IgD-negative memory B cell (primary cell): ENCODE results near the gene PIEZO2. TPM values are rescaled to one million over a fixed set of nuclear protein-coding genes. Genes with fewer than 3 reads are reported as not detected.

Experiments
- H3K27ac Mint-ChIP-seq, 3 donors: one replicate each; pipeline ENCODE4 v1.8.0; 2020 to 2022; ENCODE audit warnings: mild to moderate bottlenecking in 3 of 3, mixed read lengths in 3 of 3, moderate library complexity in 1 of 3
- H3K27me3 Mint-ChIP-seq: one replicate; pipeline ENCODE4 v1.8.0; 2021; ENCODE audit warnings: mixed read lengths
- H3K36me3 Mint-ChIP-seq: one replicate; pipeline ENCODE4 v1.8.0; 2020; ENCODE audit warnings: mild to moderate bottlenecking, mixed read lengths
- H3K4me1 Mint-ChIP-seq, 3 donors: one replicate each; pipeline ENCODE4 v1.8.0; 2020 to 2022; ENCODE audit warnings: mixed read lengths in 3 of 3, mild to moderate bottlenecking in 1 of 3
- H3K4me3 Mint-ChIP-seq, 4 donors: one replicate each; pipeline ENCODE4 v1.8.0; 2020 to 2022; ENCODE audit warnings: mild to moderate bottlenecking in 4 of 4, mixed read lengths in 4 of 4, moderate library complexity in 3 of 4
- H3K9me3 Mint-ChIP-seq, 3 donors: one replicate each; pipeline ENCODE4 v1.8.0; 2020 to 2021; ENCODE audit warnings: mixed read lengths in 3 of 3, mild to moderate bottlenecking in 1 of 3
- polyA plus RNA-seq: library from polyadenylated mRNA; unstranded; fragments of 300-500 nt; fragmentation: Illumina TruSeq; gene quantifications from one replicate; pipeline ENCODE4 v1.2.3, GENCODE V29; 2021

PIEZO2 gene
- polyA plus RNA-seq, 1 donor from 2014 or later: not detected

- H3K4me3 Mint-ChIP-seq: no peak overlapping the region
- H3K4me1 Mint-ChIP-seq: peaks cover 0 to 1% (median 0%) of the 10 kb centered on the region in 3 donors
- no peaks in the 10 kb centered on the region for H3K36me3 Mint-ChIP-seq
- peaks cover 8% of the 10 kb centered on the region for H3K27me3 Mint-ChIP-seq
- H3K27ac Mint-ChIP-seq: no peak overlapping the region
- no peaks in the 10 kb centered on the region for H3K9me3 Mint-ChIP-seq
Observed at GRCh38 chr18:10792181-10792580, 357.2 kb downstream of the PIEZO2 start.

GRCh38 chr18:10791169-10791831 is 358.1 kb downstream of the PIEZO2 start:
- no peaks in the 10 kb centered on the region for H3K36me3 Mint-ChIP-seq
- H3K27me3 Mint-ChIP-seq: peaks cover 8% of the 10 kb centered on the region
- H3K9me3 Mint-ChIP-seq: no peaks in the 10 kb centered on the region
- no peak overlapping the region for H3K27ac Mint-ChIP-seq
- H3K4me1 Mint-ChIP-seq: peaks cover 0 to 1% (median 0%) of the 10 kb centered on the region in 3 donors
- no peak overlapping the region for H3K4me3 Mint-ChIP-seq

- H3K27ac Mint-ChIP-seq: no peak overlapping the region
- peaks cover 9% of the 10 kb centered on the region for H3K27me3 Mint-ChIP-seq
- H3K4me3 Mint-ChIP-seq: no peak overlapping the region
Observed at GRCh38 chr18:10789180-10789579, 360.2 kb downstream of the PIEZO2 start.

GRCh38 chr18:10787293-10787901 is 362.0 kb downstream of the PIEZO2 start:
- H3K9me3 Mint-ChIP-seq: peaks cover 0 to 4% (median 0%) of the 10 kb centered on the region in 3 donors
- H3K27ac Mint-ChIP-seq: no peak overlapping the region
- H3K27me3 Mint-ChIP-seq: peaks cover 5% of the 10 kb centered on the region
- peaks cover 0 to 1% (median 0%) of the 10 kb centered on the region in 3 donors for H3K4me1 Mint-ChIP-seq
- H3K36me3 Mint-ChIP-seq: no peaks in the 10 kb centered on the region
- H3K4me3 Mint-ChIP-seq: no peak overlapping the region

More at GRCh38 chr18:10789180-10789579, 360.2 kb downstream of the PIEZO2 start:
- H3K9me3 Mint-ChIP-seq: peaks cover 0 to 4% (median 0%) of the 10 kb centered on the region in 3 donors
- no peaks in the 10 kb centered on the region for H3K36me3 Mint-ChIP-seq
- peaks cover 0 to 1% (median 0%) of the 10 kb centered on the region in 3 donors for H3K4me1 Mint-ChIP-seq

- Mint-ChIP-seq H3K27me3 (peaks cover 5% of the 10 kb centered on the region), H3K4me3 (no peak overlapping the region), H3K27ac (peak overlapping the region in 1 of 3 donors; percentile 9), H3K9me3 (peaks cover 0 to 4% (median 0%) of the 10 kb centered on the region in 3 donors), H3K4me1 (peaks cover 0 to 1% (median 0%) of the 10 kb centered on the region in 3 donors), H3K36me3 (no peaks in the 10 kb centered on the region)
Observed at GRCh38 chr18:10785798-10786197, 363.6 kb downstream of the PIEZO2 start.

GRCh38 chr18:10784596-10785202 is 364.7 kb downstream of the PIEZO2 start:
- Mint-ChIP-seq H3K36me3 (no peaks in the 10 kb centered on the region), H3K4me3 (no peak overlapping the region), H3K27me3 (peaks cover 5% of the 10 kb centered on the region), H3K9me3 (peaks cover 0 to 4% (median 0%) of the 10 kb centered on the region in 3 donors), H3K27ac (no peak overlapping the region), H3K4me1 (peaks cover 0 to 1% (median 0%) of the 10 kb centered on the region in 3 donors)

GRCh38 chr18:10783941-10784340 is 365.4 kb downstream of the PIEZO2 start:
- Mint-ChIP-seq H3K9me3 (peaks cover 0 to 4% (median 0%) of the 10 kb centered on the region in 3 donors), H3K36me3 (no peaks in the 10 kb centered on the region), H3K27me3 (peaks cover 2% of the 10 kb centered on the region), H3K27ac (no peak overlapping the region), H3K4me3 (no peak overlapping the region), H3K4me1 (peaks cover 0 to 1% (median 0%) of the 10 kb centered on the region in 3 donors)

GRCh38 chr18:10776493-10776892 is 372.9 kb downstream of the PIEZO2 start:
- Mint-ChIP-seq H3K36me3 (no peaks in the 10 kb centered on the region), H3K9me3 (peaks cover 0 to 6% (median 2%) of the 10 kb centered on the region in 3 donors), H3K27ac (no peak overlapping the region), H3K4me3 (no peak overlapping the region), H3K27me3 (peaks cover 8% of the 10 kb centered on the region), H3K4me1 (no peaks in the 10 kb centered on the region)

- H3K4me3 Mint-ChIP-seq: no peak overlapping the region
- H3K27me3 Mint-ChIP-seq: peaks cover 8% of the 10 kb centered on the region
- no peak overlapping the region for H3K27ac Mint-ChIP-seq
- no peaks in the 10 kb centered on the region for H3K4me1 Mint-ChIP-seq
- peaks cover 0 to 6% (median 2%) of the 10 kb centered on the region in 3 donors for H3K9me3 Mint-ChIP-seq
- H3K36me3 Mint-ChIP-seq: no peaks in the 10 kb centered on the region
Observed at GRCh38 chr18:10775026-10775425, 374.3 kb downstream of the PIEZO2 start.

GRCh38 chr18:10771053-10771709 is 378.2 kb downstream of the PIEZO2 start:
- H3K4me3 Mint-ChIP-seq: no peak overlapping the region
- H3K9me3 Mint-ChIP-seq: peaks cover 0 to 6% (median 4%) of the 10 kb centered on the region in 3 donors
- peaks cover 2% of the 10 kb centered on the region for H3K36me3 Mint-ChIP-seq
- no peak overlapping the region for H3K27ac Mint-ChIP-seq
- peaks cover 11% of the 10 kb centered on the region for H3K27me3 Mint-ChIP-seq
- peaks cover 0 to 3% (median 0%) of the 10 kb centered on the region in 3 donors for H3K4me1 Mint-ChIP-seq

- Mint-ChIP-seq H3K27ac (no peak overlapping the region), H3K4me1 (peaks cover 0 to 3% (median 0%) of the 10 kb centered on the region in 3 donors), H3K36me3 (peaks cover 2% of the 10 kb centered on the region), H3K9me3 (peaks cover 0 to 6% (median 4%) of the 10 kb centered on the region in 3 donors), H3K4me3 (no peak overlapping the region), H3K27me3 (peaks cover 13% of the 10 kb centered on the region)
Observed at GRCh38 chr18:10770264-10770663, 379.1 kb downstream of the PIEZO2 start.

GRCh38 chr18:10768221-10768620 is 381.1 kb downstream of the PIEZO2 start:
- peaks cover 0 to 3% (median 0%) of the 10 kb centered on the region in 3 donors for H3K4me1 Mint-ChIP-seq
- H3K4me3 Mint-ChIP-seq: no peak overlapping the region
- H3K27ac Mint-ChIP-seq: no peak overlapping the region
- peaks cover 0 to 6% (median 4%) of the 10 kb centered on the region in 3 donors for H3K9me3 Mint-ChIP-seq
- H3K36me3 Mint-ChIP-seq: peaks cover 2% of the 10 kb centered on the region
- H3K27me3 Mint-ChIP-seq: peaks cover 8% of the 10 kb centered on the region

- Mint-ChIP-seq H3K36me3 (peaks cover 2% of the 10 kb centered on the region), H3K4me1 (peaks cover 0 to 3% (median 0%) of the 10 kb centered on the region in 3 donors), H3K27me3 (peaks cover 9% of the 10 kb centered on the region), H3K9me3 (peaks cover 0 to 6% (median 4%) of the 10 kb centered on the region in 3 donors), H3K27ac (no peak overlapping the region), H3K4me3 (no peak overlapping the region)
Observed at GRCh38 chr18:10767658-10768057, 381.7 kb downstream of the PIEZO2 start.

- Mint-ChIP-seq H3K36me3 (no peaks in the 10 kb centered on the region), H3K27ac (no peak overlapping the region), H3K4me3 (no peak overlapping the region), H3K9me3 (no peaks in the 10 kb centered on the region), H3K4me1 (no peaks in the 10 kb centered on the region), H3K27me3 (peaks cover 8% of the 10 kb centered on the region)
Observed at GRCh38 chr18:10760986-10761385, 388.4 kb downstream of the PIEZO2 start.

- Mint-ChIP-seq H3K4me3 (no peak overlapping the region), H3K9me3 (no peaks in the 10 kb centered on the region), H3K27ac (no peak overlapping the region), H3K4me1 (no peaks in the 10 kb centered on the region), H3K36me3 (no peaks in the 10 kb centered on the region), H3K27me3 (peaks cover 4% of the 10 kb centered on the region)
Observed at GRCh38 chr18:10759241-10759640, 390.1 kb downstream of the PIEZO2 start.
